Uterus (tissue), 2 donors: ENCODE results near the gene ZDHHC14.

Experiments
- POLR2A ChIP-seq, 2 donors: fragments of 450-650 bp; IDR thresholded peaks; one replicate each; pipeline ENCODE4 v1.6.1; 2016; ENCODE audit warnings: antibody characterized with exemption in 2 of 2, mild to moderate bottlenecking in 1 of 2, moderate library complexity in 1 of 2
- TF ChIP-seq, protein P1 (sequence below), 4 experiments: fragments of 200-600 bp in 2 of 4; fragments of 450-650 bp in 2 of 4; sonication (generic) in 2 of 4; IDR thresholded peaks; one replicate each; pipeline ENCODE4 v1.5.1; 2016 to 2019; ENCODE audit warnings: antibody characterized with exemption in 4 of 4, mild to moderate bottlenecking in 2 of 4, moderate library complexity in 1 of 4

DNA sequence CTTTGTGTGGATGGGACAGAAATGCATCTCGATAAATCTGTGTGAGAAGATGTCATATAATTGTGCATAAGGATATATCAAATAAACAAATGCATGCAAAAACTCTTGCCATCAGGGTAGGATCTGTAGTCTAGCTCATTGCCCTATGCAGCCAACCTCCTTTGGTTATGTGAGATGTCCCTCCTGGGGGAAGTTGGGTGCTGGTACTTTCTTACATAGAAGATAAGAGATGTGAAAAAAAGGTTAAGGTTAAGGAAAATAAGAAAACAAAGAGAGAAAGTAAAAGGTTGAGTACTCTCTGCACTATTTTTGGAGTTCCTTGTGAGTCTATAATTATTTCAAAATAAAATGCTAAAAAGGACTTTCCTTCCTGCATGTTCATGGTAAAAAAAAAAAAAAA lies 30.4 kb downstream of the ZDHHC14 start:
- TF ChIP-seq, protein P1, sequence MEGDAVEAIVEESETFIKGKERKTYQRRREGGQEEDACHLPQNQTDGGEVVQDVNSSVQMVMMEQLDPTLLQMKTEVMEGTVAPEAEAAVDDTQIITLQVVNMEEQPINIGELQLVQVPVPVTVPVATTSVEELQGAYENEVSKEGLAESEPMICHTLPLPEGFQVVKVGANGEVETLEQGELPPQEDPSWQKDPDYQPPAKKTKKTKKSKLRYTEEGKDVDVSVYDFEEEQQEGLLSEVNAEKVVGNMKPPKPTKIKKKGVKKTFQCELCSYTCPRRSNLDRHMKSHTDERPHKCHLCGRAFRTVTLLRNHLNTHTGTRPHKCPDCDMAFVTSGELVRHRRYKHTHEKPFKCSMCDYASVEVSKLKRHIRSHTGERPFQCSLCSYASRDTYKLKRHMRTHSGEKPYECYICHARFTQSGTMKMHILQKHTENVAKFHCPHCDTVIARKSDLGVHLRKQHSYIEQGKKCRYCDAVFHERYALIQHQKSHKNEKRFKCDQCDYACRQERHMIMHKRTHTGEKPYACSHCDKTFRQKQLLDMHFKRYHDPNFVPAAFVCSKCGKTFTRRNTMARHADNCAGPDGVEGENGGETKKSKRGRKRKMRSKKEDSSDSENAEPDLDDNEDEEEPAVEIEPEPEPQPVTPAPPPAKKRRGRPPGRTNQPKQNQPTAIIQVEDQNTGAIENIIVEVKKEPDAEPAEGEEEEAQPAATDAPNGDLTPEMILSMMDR (IDR thresholded peaks at IDR 0.05): no peak
- no peak for TF ChIP-seq POLR2A (IDR thresholded peaks at IDR 0.05)
